Measurements from ENCODE around the gene NUTM2G.
"Not testable (repeated sequence)": the region's sequence is repeated elsewhere in the genome, so short reads cannot be mapped to it uniquely, and the experiment has no call there.

The NUTM2G gene

DNA sequence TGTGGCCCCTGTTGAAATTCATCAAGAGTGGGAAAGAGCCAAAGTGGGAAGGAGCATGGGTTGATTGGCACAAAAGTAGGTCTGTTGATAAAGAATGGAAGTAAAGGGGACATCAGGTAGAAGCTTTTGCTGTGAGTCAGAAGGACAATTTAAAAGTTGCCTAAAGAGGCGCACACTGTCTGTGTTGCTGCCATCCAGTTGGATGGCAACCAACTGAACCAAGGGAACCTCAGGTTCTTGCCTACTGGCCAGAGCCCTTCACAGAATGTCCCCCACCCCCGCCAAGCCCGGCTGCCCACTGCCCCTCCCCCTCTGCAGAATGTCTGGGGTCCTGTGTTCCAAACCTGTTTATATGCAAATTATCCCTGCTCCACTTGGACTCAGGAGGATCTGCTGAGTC lies at the start of gene NUTM2G:
TSS of gene NUTM2G (plus strand) at position 301 of the 400 bp plus-strand sequence. CDS start 182 bp downstream, outside the sequence.
- not testable (repeated sequence) for H3K4me3 ChIP-seq (ENCODE audit: control insufficient read depth, low read depth, low read length); DNase-seq (ENCODE audit: low read depth)

DNA sequence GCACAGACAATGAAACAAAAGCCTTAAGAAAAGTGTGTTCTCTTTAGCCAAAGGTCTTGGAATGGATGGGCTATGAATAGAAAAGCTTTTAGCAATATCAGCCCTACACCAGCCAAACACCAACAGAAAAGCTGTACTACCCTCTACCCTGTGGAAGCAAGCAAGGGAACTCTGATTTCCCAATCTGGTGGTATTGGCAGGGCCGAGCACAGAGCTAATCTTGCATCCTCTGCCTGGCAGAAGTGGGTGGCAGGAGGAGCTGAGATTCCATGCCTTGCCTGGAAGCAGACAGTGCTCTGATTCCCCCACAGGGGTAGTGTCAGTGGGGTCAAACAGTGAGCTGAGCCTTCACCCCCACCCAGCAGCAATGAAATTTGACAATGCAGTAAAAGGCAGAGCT lies 44.7 kb upstream of the NUTM2G start:
- H3K4me3 ChIP-seq (ENCODE audit: control insufficient read depth, low read depth, low read length), result no peak overlapping the region
- TF ChIP-seq CTCF (IDR thresholded peaks at IDR 0.05; ENCODE audit: control insufficient read depth, insufficient read depth, low read depth, low read length, missing control alignments), result no peak
- no peak for DNase-seq (ENCODE audit: low read depth)

DNA sequence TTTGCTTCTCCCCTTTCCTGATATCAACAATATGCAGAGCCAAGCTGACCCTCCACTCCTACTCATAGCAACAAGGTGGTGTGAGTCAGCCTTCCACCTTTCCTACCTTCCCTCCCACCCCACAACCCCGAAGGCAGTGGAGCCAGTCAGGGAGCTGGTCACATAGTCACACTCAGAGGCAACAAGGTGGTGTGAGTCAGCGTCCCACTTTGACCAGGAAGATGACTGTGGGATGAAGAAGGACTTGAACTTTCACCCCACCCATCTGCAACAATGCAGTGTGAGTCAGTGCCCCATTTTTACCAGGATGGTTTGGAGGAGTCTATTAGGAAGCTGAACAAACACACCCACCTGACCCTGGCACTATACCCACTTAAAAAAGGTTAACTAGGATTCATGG lies 44.2 kb upstream of the NUTM2G start:
- no peak for DNase-seq (ENCODE audit: low read depth)
- TF ChIP-seq CTCF (IDR thresholded peaks at IDR 0.05; ENCODE audit: control insufficient read depth, insufficient read depth, low read depth, low read length, missing control alignments), result no peak
- no peak overlapping the region for H3K4me3 ChIP-seq (ENCODE audit: control insufficient read depth, low read depth, low read length)

DNA sequence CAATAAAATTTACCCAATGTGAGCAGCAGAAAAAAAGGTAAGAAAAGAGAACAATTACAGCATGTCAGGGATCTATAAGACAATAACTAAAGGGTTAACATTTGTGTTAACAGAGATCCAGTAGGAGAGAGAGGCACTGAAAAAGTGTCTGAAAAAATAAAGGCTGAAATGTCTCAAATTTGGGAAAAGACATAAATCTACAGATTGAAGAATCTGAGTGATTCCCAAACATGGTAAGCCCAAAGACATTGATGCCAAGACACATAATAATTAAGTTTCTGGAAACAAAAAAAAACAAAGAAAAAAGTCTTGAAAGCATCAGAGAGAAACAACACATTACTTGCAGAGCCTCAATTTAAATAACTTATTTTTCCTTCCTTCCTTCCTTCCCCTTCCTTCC lies 43.2 kb upstream of the NUTM2G start:
- H3K4me3 ChIP-seq (ENCODE audit: control insufficient read depth, low read depth, low read length), result no peak overlapping the region

GRCh38 chr9:96888591-96888990 lies 40.1 kb upstream of the NUTM2G start:
- no peak for DNase-seq (ENCODE audit: low read depth)
- TF ChIP-seq CTCF (IDR thresholded peaks at IDR 0.05; ENCODE audit: control insufficient read depth, insufficient read depth, low read depth, low read length, missing control alignments), result no peak
- H3K4me3 ChIP-seq (ENCODE audit: control insufficient read depth, low read depth, low read length), result no peak overlapping the region

More for the DNA sequence above, 43.2 kb upstream of the NUTM2G start:
- DNase-seq (ENCODE audit: low read depth), result no peak
- TF ChIP-seq CTCF (IDR thresholded peaks at IDR 0.05; ENCODE audit: control insufficient read depth, insufficient read depth, low read depth, low read length, missing control alignments), result no peak

GRCh38 chr9:96892131-96892530 lies 36.5 kb upstream of the NUTM2G start:
- DNase-seq (ENCODE audit: low read depth), result no peak
- no peak for TF ChIP-seq CTCF (IDR thresholded peaks at IDR 0.05; ENCODE audit: control insufficient read depth, insufficient read depth, low read depth, low read length, missing control alignments)
- H3K4me3 ChIP-seq (ENCODE audit: control insufficient read depth, low read depth, low read length), result no peak overlapping the region

- not testable (repeated sequence) for DNase-seq (ENCODE audit: low read depth); H3K4me3 ChIP-seq (ENCODE audit: control insufficient read depth, low read depth, low read length)
Observed at GRCh38 chr9:96900010-96900409, 28.6 kb upstream of the NUTM2G start.

DNA sequence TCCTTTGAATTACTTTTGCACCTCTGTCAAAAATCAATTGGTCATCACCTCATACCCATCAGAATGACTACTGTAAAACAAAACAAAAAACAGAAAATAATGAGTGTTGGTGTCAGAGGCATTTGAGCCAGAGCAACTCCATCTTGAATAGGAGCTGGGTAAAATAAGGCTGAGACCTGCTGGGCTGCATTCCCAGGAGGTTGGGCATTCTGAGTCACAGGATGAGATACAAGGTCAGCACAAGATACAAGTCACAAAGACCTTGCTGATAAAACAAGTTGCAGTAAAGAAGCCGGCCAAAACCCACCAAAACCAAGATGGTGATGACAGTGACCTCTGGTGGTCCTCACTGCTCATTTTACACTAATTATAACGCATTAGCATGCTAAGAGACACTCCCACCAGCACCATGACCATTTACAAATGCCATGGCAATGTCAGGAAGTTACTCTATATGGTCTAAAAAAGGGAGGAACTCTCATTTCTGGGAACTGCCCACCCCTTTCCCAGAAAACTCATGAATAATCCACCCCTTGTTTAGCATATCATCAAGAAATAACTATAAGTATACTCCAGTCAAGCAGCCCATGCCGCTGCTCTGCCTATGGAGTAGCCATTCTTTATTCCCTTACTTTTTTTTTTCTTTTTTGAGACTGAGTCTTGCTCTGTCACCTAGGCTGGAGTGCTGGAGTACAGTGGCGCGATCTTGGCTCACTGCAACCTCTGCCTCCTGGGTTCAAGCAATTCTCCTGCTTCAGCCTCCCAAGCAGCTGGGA lies 23.5 kb upstream of the NUTM2G start:
- DNase-seq (ENCODE audit: low read depth); H3K4me3 ChIP-seq (ENCODE audit: control insufficient read depth, low read depth, low read length): not testable (repeated sequence)

DNA sequence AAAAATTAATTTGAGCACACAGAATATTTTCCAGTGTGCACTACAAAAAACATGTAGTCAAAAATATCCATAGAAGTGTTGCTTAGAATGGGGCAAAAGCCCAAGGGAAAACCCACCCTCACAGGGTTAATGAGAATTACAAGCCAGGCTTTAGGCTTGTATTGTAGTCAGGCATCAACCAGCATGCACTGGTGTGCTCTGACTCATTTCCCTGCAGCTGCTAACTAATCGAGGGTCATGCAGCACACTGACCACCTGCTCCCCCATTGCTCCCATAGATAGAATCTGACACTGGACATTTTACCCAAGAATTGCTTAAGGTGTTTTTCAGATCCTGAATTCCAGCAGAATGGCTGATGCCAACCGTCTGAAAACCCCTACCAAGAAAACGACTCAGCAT lies 20.2 kb upstream of the NUTM2G start:
- DNase-seq (ENCODE audit: low read depth); H3K4me3 ChIP-seq (ENCODE audit: control insufficient read depth, low read depth, low read length): not testable (repeated sequence)

- DNase-seq (ENCODE audit: low read depth); H3K4me3 ChIP-seq (ENCODE audit: control insufficient read depth, low read depth, low read length): not testable (repeated sequence)
Observed at GRCh38 chr9:96915539-96915938, 13.1 kb upstream of the NUTM2G start.

DNA sequence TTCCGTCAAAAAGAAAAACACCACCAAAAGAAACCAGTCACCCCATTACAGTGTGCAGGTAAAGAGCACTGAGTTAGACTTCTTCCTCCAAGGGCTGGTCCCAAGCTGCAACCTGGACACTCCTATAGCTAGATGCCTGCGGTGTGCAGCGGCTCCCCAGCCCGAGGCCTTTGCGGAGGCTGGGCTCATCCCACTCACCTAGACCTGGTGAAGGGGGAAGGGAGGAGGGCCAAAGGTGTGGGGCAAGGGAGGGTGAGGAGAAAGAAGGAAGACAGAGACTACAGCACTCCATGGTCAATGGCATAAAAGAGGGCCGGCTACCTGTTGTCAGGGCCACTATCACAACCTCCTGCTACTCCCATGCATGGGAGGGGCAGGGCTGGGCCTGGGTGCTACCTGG lies 12.1 kb upstream of the NUTM2G start:
- H3K4me3 ChIP-seq (ENCODE audit: control insufficient read depth, low read depth, low read length); DNase-seq (ENCODE audit: low read depth): not testable (repeated sequence)

GRCh38 chr9:96918550-96918949 lies 10.1 kb upstream of the NUTM2G start:
- H3K4me3 ChIP-seq (ENCODE audit: control insufficient read depth, low read depth, low read length); DNase-seq (ENCODE audit: low read depth): not testable (repeated sequence)

GRCh38 chr9:96920803-96921202 lies 7.8 kb upstream of the NUTM2G start:
- H3K4me3 ChIP-seq (ENCODE audit: control insufficient read depth, low read depth, low read length); DNase-seq (ENCODE audit: low read depth): not testable (repeated sequence)
